Common myeloid progenitor, CD34-positive (primary cell): Measurements from ENCODE around the gene CD93.
A peak's percentile ranks its signal among the peaks of the same experiment; 100 is the strongest.

Source experiments
- CTCF ChIA-PET: fragments of 350-600 bp; sonication (Branson Sonifier 250); formaldehyde crosslinking; loops from one replicate; lab custom pipeline; 2021; ENCODE audit warnings: antibody characterized with exemption; lab: Charles Lee
- POLR2A ChIA-PET: fragments of 350-600 bp; sonication (Branson Sonifier 250); formaldehyde crosslinking; loops from one replicate; lab custom pipeline; 2021; ENCODE audit warnings: antibody characterized with exemption; lab: Charles Lee
- DNase-seq, 3 donors: peaks; one replicate each; pipeline versions ENCODE4 v3.0.0 to v3.0.0-alpha.2; 2013
- H3K27ac ChIP-seq, 2 experiments: 1 replicate in 1 of 2; 2 replicates in 1 of 2; pipeline ENCODE4 v1.7.0; 2013; ENCODE audit warnings: inconsistent platforms in 2 of 2, low read length in 2 of 2, mild to moderate bottlenecking in 2 of 2, low read depth in 1 of 2, moderate library complexity in 1 of 2; ENCODE audit not compliant: severe bottlenecking in 2 of 2, insufficient read depth in 1 of 2, poor library complexity in 1 of 2
- H3K27me3 ChIP-seq, 5 experiments: replicated peaks in 2 of 5; 1 replicate in 3 of 5; 2 replicates in 2 of 5; pipeline versions ENCODE4 v1.6.1 to v1.7.0; 2013; ENCODE audit warnings: low read length in 4 of 5, mild to moderate bottlenecking in 2 of 5, moderate library complexity in 2 of 5, inconsistent platforms in 1 of 5; ENCODE audit not compliant: insufficient read depth in 5 of 5, control insufficient read depth in 4 of 5
- H3K36me3 ChIP-seq, 4 experiments: 1 replicate in 2 of 4; 2 replicates in 2 of 4; pipeline versions ENCODE4 v1.6.1 to v1.7.0; 2013; ENCODE audit warnings: low read length in 3 of 4, control low read depth in 1 of 4, mild to moderate bottlenecking in 1 of 4; ENCODE audit not compliant: control insufficient read depth in 4 of 4, insufficient read depth in 4 of 4
- H3K4me1 ChIP-seq, 4 experiments: 1 replicate in 3 of 4; 2 replicates in 1 of 4; pipeline versions ENCODE4 v1.6.1 to v1.7.1; 2013; ENCODE audit warnings: low read length in 3 of 4, mild to moderate bottlenecking in 3 of 4, control low read depth in 1 of 4, inconsistent platforms in 1 of 4, moderate library complexity in 1 of 4; ENCODE audit not compliant: control insufficient read depth in 4 of 4, insufficient read depth in 4 of 4; ENCODE audit errors: control extremely low read depth in 1 of 4
- H3K4me3 ChIP-seq, 7 experiments: 1 replicate in 4 of 7; 2 replicates in 3 of 7; pipeline versions ENCODE4 v1.5.1 to v1.7.0; 2013; ENCODE audit warnings: mild to moderate bottlenecking in 7 of 7, low read length in 6 of 7, moderate library complexity in 6 of 7, inconsistent platforms in 2 of 7, low read depth in 2 of 7, control low read depth in 1 of 7; ENCODE audit not compliant: insufficient read depth in 4 of 7, control insufficient read depth in 1 of 7; ENCODE audit errors: extremely low read depth in 1 of 7
- H3K9me3 ChIP-seq, 5 experiments: 1 replicate in 4 of 5; 2 replicates in 1 of 5; pipeline versions ENCODE4 v1.6.1 to v1.7.1; 2013; ENCODE audit warnings: low read length in 4 of 5, mild to moderate bottlenecking in 2 of 5, inconsistent platforms in 1 of 5, low read depth in 1 of 5, moderate library complexity in 1 of 5; ENCODE audit not compliant: control insufficient read depth in 4 of 5, insufficient read depth in 2 of 5; ENCODE audit errors: control extremely low read depth in 1 of 5
- WGBS: methylation state at CpG from one replicate; pipeline ENCODE4 v1.1.5; 2013; ENCODE audit not compliant: insufficient coverage; 5-methylcytosine and 5-hydroxymethylcytosine counted together

The CD93 gene

DNA sequence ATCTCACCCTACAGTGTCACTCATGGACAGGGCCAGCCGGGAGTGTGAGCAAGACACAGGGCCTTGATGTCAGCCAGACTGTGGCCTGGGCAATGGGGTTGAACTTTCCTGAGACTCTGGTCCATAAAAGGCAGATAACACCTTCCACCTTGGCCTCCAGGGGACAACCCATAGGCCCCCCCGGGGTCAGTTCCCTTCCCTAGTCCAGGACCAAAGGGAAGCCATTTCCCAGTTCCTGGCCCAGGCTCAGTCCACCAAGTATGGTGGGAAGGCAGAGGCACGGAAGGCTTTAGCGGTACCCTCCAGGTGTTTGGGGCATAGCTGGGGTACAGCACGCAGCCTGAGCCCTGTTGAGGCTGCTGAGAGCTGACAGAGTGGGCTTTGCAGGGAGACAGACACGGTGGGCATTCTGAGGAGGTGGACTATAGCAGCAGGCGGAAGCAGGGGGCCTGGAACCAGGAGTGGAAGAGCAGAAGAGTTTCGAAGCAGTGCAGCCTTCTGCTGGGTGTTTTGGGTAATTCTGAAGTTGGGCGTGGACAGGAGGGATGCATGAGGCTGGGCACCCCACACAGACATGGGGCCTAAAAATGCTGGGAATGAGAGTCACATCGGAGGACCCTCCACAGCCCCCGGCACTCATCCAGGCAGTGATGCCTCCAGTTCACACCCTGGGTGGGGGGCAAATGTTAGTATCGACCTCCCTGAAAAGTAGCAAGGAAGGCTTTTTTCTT, 43.9 kb upstream of the CD93 start:
- no peaks in the 10 kb centered on the region for H3K36me3 ChIP-seq
- peaks cover 5 to 65% (median 26%) of the 10 kb centered on the region in 4 experiments for H3K4me1 ChIP-seq
- POLR2A ChIA-PET, result no interaction called here
- 82% methylated on average over 11 of the region's 12 CpGs for WGBS
- no peaks in the 10 kb centered on the region for H3K9me3 ChIP-seq
- no peak for DNase-seq
- H3K27me3 ChIP-seq, result no peaks in the 10 kb centered on the region
- no peak overlapping the region for H3K4me3 ChIP-seq
- CTCF ChIA-PET, result no interaction called here
- H3K27ac ChIP-seq, result no peak overlapping the region

GRCh38 chr20:23129266-23129665, 43.1 kb upstream of the CD93 start:
- H3K9me3 ChIP-seq, result no peaks in the 10 kb centered on the region
- WGBS, result no CpG with 5 or more reads among the region's 2 CpGs
- no peaks in the 10 kb centered on the region for H3K27me3 ChIP-seq
- no peak overlapping the region for H3K4me3 ChIP-seq
- peaks cover 5 to 73% (median 27%) of the 10 kb centered on the region in 4 experiments for H3K4me1 ChIP-seq
- no peak overlapping the region for H3K27ac ChIP-seq
- DNase-seq, result no peak
- POLR2A ChIA-PET, result no interaction called here
- no peaks in the 10 kb centered on the region for H3K36me3 ChIP-seq
- CTCF ChIA-PET, result no interaction called here

DNA sequence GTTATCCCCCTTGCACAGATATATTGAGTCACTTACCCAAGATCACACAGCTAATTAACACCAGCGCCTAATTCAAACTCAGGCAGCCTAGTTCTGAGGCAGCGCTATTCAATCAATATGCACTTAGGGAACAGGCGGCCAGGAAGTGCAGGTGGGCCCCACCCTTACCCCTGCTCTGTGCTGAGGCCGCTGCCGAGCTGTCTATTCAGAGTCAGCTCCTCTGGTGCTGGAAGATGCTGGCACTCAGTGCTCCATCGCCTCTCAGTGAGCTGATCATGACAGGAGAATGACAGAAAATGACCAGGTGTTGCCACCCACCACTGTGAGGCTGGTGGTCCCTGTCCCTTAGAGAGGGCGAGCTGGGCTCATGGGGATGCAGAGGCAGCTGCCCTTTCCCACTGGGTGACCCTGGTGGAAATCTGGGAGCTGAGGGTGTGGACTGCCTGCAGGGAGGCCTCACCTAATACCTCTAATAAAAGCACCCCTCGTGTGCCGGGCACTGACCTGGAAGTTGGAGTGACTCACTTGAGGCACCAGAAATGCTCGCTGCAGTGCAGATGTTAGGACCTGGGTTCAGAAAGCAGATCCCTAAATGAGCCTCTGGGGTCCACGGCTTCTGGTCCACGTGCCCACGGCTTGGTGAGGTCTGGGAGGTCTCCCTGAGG, 42.5 kb upstream of the CD93 start:
- no peak for DNase-seq
- no peak overlapping the region for H3K27ac ChIP-seq
- peaks cover 5 to 73% (median 27%) of the 10 kb centered on the region in 4 experiments for H3K4me1 ChIP-seq
- POLR2A ChIA-PET, result no interaction called here
- no peaks in the 10 kb centered on the region for H3K9me3 ChIP-seq
- no peaks in the 10 kb centered on the region for H3K27me3 ChIP-seq
- 88% methylated on average over 11 of the region's 13 CpGs for WGBS
- CTCF ChIA-PET, result interaction anchor here (1.6 kb wide), 1 partner anchor 16 kb away, joined by 4 read pairs; no protein-coding TSS in a partner anchor
- H3K4me3 ChIP-seq, result no peak overlapping the region
- H3K36me3 ChIP-seq, result no peaks in the 10 kb centered on the region

GRCh38 chr20:23127506-23128279, 41.6 kb upstream of the CD93 start:
- POLR2A ChIA-PET, result no interaction called here
- Histone ChIP-seq H3K36me3 (no peaks in the 10 kb centered on the region), H3K27me3 (no peaks in the 10 kb centered on the region), H3K4me3 (no peak overlapping the region), H3K27ac (no peak overlapping the region), H3K9me3 (no peaks in the 10 kb centered on the region), H3K4me1 (peaks cover 5 to 67% (median 26%) of the 10 kb centered on the region in 4 experiments)
- CTCF ChIA-PET, result interaction anchor here (1.6 kb wide), 1 partner anchor 17 kb away, joined by 4 read pairs; no protein-coding TSS in a partner anchor
- no peak for DNase-seq
- WGBS, result 94% methylated on average over 11 of the region's 14 CpGs

GRCh38 chr20:23126281-23127061, 40.3 kb upstream of the CD93 start:
- H3K27me3 ChIP-seq, result no peaks in the 10 kb centered on the region
- H3K9me3 ChIP-seq, result no peaks in the 10 kb centered on the region
- peaks cover 7 to 59% (median 30%) of the 10 kb centered on the region in 4 experiments for H3K4me1 ChIP-seq
- POLR2A ChIA-PET, result no interaction called here
- CTCF ChIA-PET, result interaction anchor here (1.2 to 1.8 kb wide), 4 partner anchors 15 to 75 kb away, joined by 3 to 7 read pairs (median 6); no protein-coding TSS in a partner anchor
- 36% methylated on average over 11 of the region's 12 CpGs for WGBS
- no peak overlapping the region for H3K27ac ChIP-seq
- DNase-seq, result peak in 2 of 3 donors; percentile 41 to 48
- H3K4me3 ChIP-seq, result peak overlapping the region in 1 of 7 experiments; percentile 22
- H3K36me3 ChIP-seq, result no peaks in the 10 kb centered on the region

GRCh38 chr20:23125625-23126191, 39.6 kb upstream of the CD93 start:
- Histone ChIP-seq H3K9me3 (no peaks in the 10 kb centered on the region), H3K36me3 (no peaks in the 10 kb centered on the region), H3K27ac (no peak overlapping the region), H3K4me1 (peaks cover 7 to 65% (median 36%) of the 10 kb centered on the region in 4 experiments), H3K27me3 (no peaks in the 10 kb centered on the region), H3K4me3 (peak overlapping the region in 1 of 7 experiments; percentile 22)
- POLR2A ChIA-PET, result interaction anchor here (1.0 kb wide), 1 partner anchor 40 kb away, joined by 3 read pairs; the partner anchor contains the start of gene CD93
- peak in 2 of 3 donors; percentile 49 to 51 for DNase-seq
- CTCF ChIA-PET, result interaction anchor here (0.8 to 1.8 kb wide), 5 partner anchors 14 to 75 kb away, joined by 3 to 7 read pairs (median 4); no protein-coding TSS in a partner anchor
- 83% methylated on average over 5 of the region's 5 CpGs for WGBS
